ENCODE results near the gene ZC3H7A. TPM values are rescaled to one million over a fixed set of nuclear protein-coding genes. Genes with fewer than 3 reads are reported as not detected.

ZC3H7A gene
- total and polyA plus RNA-seq, 10 of the 15 experiments (the other 5 are each of a cell fraction or from before 2014, with no cell fraction given), result 46.3 to 188 (median 68.6) TPM

DNA sequence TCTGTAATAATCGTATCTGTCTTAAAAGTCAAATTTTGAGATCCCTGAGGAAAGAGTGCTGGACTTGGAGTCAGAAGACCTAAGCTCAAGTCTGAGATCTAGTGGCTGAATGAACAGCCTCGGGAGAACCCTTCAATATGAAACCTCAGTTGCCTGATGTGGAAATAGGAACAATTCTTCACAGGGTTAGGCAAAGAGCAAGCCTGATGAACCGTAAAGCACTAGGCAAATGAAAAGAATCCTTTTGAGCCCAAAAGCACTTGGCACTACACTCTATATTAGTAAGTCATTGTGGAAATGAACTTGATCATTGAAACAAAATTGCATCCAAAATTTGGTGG, 74.6 kb downstream of the ZC3H7A start:
- H3K9ac ChIP-seq (ENCODE audit: control insufficient read depth, insufficient read depth, low read length), result no peak overlapping the region
- peaks cover 3% of the 10 kb centered on the region; the same call in 1 of the 2 replicates for H3K4me1 ChIP-seq (ENCODE audit: control insufficient read depth, insufficient read depth, low read length)
- CTCF ChIA-PET, result interaction anchor here (0.6 to 1.0 kb wide), 3 partner anchors 9 to 156 kb away, joined by 3 read pairs; partner anchors contain the start of gene ZC3H7A
- intact Hi-C loops (cut with micrococcal nuclease; ENCODE audit: unreplicated experiment), result no loop called here
- H2AFZ ChIP-seq (ENCODE audit: control insufficient read depth, low read depth, low read length), result no peak overlapping the region
- no peak overlapping the region for H3K4me3 ChIP-seq
- 67% methylated on average over 3 of the region's 3 CpGs for WGBS (ENCODE audit: insufficient coverage, insufficient replicate concordance, low lambda C conversion rate, missing lambda C conversion rate)
- no peaks in the 10 kb centered on the region; the same call in 1 of the 2 replicates for H4K20me1 ChIP-seq (ENCODE audit: control insufficient read depth, insufficient read depth)
- SMC1A ChIA-PET (ENCODE audit: uncharacterized antibody, unreplicated experiment), result no interaction called here
- H3K9me3 ChIP-seq (replicated peaks; ENCODE audit: control insufficient read depth, insufficient read depth, low read length), result no peaks in the 10 kb centered on the region
- H3K4me2 ChIP-seq (ENCODE audit: control insufficient read depth, insufficient read depth), result no peak overlapping the region
- no peak for ATAC-seq
- no peaks in the 10 kb centered on the region for H3K27me3 ChIP-seq (replicated peaks in 1 of 2; ENCODE audit: control insufficient read depth in 2 of 2, insufficient read depth in 2 of 2, low read length in 1 of 2)
- in situ Hi-C loops (cut with MboI), result no loop called here
- POLR2A ChIA-PET, result no interaction called here
- peaks cover 14 to 36% of the 10 kb centered on the region in 2 experiments for H3K36me3 ChIP-seq (ENCODE audit: control insufficient read depth in 2 of 2, insufficient read depth in 2 of 2, low read length in 1 of 2)
- no TSS peak for BruUV-seq (replicated peaks)
- no peak for FAIRE-seq
- peaks cover 10% of the 10 kb centered on the region for H3K79me2 ChIP-seq (ENCODE audit: control insufficient read depth, insufficient read depth, low read length)
- no peak overlapping the region for H3K27ac ChIP-seq (ENCODE audit: control insufficient read depth, insufficient read depth)
- no peak for TF ChIP-seq SMAD5 (IDR thresholded peaks at IDR 0.05; ENCODE audit: low read depth)
- no peak for TF ChIP-seq RAD51 (IDR thresholded peaks at IDR 0.05)
- no peak for TF ChIP-seq NBN (IDR thresholded peaks at IDR 0.05)
- TF ChIP-seq NFYA (IDR thresholded peaks at IDR 0.05; ENCODE audit: borderline replicate concordance, low read depth, low read length), result no peak
- TF ChIP-seq, protein P1, sequence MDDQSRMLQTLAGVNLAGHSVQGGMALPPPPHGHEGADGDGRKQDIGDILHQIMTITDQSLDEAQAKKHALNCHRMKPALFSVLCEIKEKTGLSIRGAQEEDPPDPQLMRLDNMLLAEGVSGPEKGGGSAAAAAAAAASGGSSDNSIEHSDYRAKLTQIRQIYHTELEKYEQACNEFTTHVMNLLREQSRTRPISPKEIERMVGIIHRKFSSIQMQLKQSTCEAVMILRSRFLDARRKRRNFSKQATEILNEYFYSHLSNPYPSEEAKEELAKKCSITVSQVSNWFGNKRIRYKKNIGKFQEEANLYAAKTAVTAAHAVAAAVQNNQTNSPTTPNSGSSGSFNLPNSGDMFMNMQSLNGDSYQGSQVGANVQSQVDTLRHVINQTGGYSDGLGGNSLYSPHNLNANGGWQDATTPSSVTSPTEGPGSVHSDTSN (IDR thresholded peaks at IDR 0.05; ENCODE audit: insufficient replicate concordance, low read depth, low read length), result no peak
- TF ChIP-seq, protein P2, sequence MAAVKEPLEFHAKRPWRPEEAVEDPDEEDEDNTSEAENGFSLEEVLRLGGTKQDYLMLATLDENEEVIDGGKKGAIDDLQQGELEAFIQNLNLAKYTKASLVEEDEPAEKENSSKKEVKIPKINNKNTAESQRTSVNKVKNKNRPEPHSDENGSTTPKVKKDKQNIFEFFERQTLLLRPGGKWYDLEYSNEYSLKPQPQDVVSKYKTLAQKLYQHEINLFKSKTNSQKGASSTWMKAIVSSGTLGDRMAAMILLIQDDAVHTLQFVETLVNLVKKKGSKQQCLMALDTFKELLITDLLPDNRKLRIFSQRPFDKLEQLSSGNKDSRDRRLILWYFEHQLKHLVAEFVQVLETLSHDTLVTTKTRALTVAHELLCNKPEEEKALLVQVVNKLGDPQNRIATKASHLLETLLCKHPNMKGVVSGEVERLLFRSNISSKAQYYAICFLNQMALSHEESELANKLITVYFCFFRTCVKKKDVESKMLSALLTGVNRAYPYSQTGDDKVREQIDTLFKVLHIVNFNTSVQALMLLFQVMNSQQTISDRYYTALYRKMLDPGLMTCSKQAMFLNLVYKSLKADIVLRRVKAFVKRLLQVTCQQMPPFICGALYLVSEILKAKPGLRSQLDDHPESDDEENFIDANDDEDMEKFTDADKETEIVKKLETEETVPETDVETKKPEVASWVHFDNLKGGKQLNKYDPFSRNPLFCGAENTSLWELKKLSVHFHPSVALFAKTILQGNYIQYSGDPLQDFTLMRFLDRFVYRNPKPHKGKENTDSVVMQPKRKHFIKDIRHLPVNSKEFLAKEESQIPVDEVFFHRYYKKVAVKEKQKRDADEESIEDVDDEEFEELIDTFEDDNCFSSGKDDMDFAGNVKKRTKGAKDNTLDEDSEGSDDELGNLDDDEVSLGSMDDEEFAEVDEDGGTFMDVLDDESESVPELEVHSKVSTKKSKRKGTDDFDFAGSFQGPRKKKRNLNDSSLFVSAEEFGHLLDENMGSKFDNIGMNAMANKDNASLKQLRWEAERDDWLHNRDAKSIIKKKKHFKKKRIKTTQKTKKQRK (IDR thresholded peaks at IDR 0.05; ENCODE audit: low read depth, low read length), result no peak
- TF ChIP-seq ESRRA (IDR thresholded peaks at IDR 0.05; ENCODE audit: low read length), result no peak
- no peak for TF ChIP-seq FOS (IDR thresholded peaks at IDR 0.05; ENCODE audit: borderline replicate concordance, extremely low read depth, insufficient read length)
- TF ChIP-seq, protein P3, sequence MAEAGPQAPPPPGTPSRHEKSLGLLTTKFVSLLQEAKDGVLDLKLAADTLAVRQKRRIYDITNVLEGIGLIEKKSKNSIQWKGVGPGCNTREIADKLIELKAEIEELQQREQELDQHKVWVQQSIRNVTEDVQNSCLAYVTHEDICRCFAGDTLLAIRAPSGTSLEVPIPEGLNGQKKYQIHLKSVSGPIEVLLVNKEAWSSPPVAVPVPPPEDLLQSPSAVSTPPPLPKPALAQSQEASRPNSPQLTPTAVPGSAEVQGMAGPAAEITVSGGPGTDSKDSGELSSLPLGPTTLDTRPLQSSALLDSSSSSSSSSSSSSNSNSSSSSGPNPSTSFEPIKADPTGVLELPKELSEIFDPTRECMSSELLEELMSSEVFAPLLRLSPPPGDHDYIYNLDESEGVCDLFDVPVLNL (IDR thresholded peaks at IDR 0.05; ENCODE audit: low read depth, low read length), result no peak
- TF ChIP-seq SIX5 (IDR thresholded peaks at IDR 0.05; ENCODE audit: low read depth, low read length, severe bottlenecking), result no peak
- DNase-seq (ENCODE audit: low read depth, low spot score), result no peak
- RAD21 ChIA-PET (ENCODE audit: unreplicated experiment), result interaction anchor here (1.5 kb wide), 1 partner anchor 191 kb away, joined by 3 read pairs; no protein-coding TSS in a partner anchor
